HG02759 (cell line): Measurements from ENCODE around the gene SNX1.
A peak's percentile ranks its signal among the peaks of the same experiment; 100 is the strongest.
"Not testable (repeated sequence)": the region's sequence is repeated elsewhere in the genome, so short reads cannot be mapped to it uniquely, and the experiment has no call there.

Experiments used
- ATAC-seq: cut with Tn5 transposase; IDR thresholded peaks from one replicate; pipeline ENCODE4 v1.9.1; 2021; ENCODE audit warnings: mild to moderate bottlenecking, moderate library complexity; ENCODE audit not compliant: unreplicated experiment

SNX1 gene, protein sequence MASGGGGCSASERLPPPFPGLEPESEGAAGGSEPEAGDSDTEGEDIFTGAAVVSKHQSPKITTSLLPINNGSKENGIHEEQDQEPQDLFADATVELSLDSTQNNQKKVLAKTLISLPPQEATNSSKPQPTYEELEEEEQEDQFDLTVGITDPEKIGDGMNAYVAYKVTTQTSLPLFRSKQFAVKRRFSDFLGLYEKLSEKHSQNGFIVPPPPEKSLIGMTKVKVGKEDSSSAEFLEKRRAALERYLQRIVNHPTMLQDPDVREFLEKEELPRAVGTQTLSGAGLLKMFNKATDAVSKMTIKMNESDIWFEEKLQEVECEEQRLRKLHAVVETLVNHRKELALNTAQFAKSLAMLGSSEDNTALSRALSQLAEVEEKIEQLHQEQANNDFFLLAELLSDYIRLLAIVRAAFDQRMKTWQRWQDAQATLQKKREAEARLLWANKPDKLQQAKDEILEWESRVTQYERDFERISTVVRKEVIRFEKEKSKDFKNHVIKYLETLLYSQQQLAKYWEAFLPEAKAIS

DNA sequence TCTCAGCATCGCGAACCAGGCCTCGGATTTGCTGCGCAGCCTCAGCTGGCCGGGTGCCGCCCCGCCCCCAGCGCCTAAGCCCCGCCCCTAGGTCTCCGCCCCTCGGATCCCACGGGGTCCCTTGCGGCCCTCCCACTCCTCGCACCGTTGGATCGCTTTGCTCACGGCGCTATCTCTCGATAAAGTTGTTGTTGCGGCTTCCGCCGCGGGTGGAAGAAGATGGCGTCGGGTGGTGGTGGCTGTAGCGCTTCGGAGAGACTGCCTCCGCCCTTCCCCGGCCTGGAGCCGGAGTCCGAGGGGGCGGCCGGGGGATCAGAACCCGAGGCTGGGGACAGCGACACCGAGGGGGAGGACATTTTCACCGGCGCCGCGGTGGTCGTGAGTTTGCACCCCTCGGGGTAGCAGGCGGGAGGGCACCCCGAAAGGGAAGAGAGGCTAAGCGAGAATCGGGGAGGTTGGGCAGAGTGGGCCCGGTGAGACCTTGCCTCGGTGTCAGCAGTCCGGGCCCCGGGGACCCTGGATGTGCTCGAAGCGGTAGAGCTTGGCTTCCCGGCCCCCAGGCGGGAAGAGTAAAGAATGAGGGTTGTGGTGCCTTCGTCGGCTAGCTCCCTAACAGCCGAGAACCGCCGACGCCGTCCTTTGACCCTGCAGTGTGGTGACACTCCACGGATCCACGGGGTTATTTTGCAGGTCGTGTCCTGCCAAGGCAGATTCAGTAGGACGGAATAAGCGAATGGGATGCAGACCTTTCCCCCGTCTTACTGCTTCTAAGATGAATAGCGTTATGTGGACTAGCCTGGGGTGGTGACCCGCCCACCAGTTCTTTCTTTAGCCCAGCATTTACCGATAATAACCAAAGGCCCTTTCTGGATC, at the start of gene SNX1:
Gene SNX1 (plus strand): TSS at position 188 of the 873 bp plus-strand sequence. CDS start 32 bp downstream, at position 220.
- ATAC-seq: peak; percentile 51

DNA sequence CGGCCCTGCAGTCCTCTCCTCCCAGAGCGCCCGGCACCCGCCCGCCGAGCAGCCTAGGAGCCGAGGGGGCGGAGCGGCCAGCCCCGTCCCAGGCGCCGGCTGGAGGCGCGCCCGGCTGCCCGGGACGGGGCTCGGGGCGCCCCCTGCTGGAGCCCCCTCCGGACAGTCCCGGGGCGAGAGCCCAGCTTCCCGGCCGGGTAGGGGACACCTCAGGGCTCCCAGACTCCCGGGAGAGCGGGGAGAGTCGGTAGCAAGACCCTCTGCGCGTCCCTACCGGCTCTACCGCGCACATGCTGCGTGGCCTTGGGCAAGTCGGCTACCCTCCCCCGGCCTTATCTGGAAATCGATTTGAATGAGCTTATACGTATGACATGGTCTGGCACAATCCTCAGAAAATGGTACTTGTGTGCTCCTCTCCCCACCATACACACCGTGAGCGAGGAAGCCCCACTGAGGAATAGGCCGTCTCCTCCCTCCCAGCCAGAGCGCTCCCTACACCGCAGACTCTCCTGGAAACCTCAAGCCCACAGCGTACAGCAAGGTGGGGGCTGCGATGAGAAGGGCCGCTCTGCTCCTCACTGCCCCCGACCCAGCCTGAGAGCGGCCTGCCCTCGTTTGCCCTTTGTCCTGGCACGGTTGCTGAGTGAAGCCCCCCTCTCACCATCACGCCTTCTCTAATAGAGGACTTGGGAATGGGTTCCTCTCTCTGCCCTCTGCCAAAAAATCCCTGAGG, 49.2 kb upstream of the SNX1 start, which contains the start of gene DAPK2:
Gene DAPK2 (minus strand): TSS at position 65 of the 733 bp plus-strand sequence. CDS start 6,224 bp downstream, outside the sequence.
- ATAC-seq: peak; percentile 75

DNA sequence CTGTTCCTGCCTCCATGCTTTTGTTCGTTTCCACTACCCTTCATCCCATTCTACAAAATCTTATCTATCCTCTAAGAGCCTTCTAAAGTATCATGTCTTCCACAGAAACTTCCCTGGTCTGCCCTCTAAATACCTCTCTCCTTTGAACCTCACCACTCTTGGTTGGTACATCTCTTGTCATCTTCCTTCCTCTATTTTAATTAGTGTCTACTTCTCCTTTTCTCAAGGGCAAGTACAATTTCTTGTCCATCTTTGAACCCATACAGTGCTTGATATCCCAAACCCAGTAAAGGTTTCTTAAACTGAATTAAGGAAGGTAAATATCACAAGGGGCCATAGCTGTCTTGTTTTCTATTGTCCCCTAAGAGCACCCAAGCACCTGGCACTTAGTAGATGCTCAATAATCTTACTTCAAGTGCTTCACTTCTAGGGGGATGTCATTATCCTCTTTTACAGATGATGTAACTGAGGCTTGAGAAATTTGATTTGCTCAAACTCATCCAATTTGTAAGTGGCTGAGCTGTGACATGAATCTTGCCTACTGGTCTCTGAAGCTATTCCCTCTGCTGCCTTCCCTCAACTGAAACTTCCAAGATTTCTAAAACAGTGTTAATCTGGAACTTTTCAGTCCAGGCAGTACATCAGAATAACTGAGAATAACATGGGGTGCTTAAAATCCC, 46.9 kb upstream of the SNX1 start:
- no peak for ATAC-seq

DNA sequence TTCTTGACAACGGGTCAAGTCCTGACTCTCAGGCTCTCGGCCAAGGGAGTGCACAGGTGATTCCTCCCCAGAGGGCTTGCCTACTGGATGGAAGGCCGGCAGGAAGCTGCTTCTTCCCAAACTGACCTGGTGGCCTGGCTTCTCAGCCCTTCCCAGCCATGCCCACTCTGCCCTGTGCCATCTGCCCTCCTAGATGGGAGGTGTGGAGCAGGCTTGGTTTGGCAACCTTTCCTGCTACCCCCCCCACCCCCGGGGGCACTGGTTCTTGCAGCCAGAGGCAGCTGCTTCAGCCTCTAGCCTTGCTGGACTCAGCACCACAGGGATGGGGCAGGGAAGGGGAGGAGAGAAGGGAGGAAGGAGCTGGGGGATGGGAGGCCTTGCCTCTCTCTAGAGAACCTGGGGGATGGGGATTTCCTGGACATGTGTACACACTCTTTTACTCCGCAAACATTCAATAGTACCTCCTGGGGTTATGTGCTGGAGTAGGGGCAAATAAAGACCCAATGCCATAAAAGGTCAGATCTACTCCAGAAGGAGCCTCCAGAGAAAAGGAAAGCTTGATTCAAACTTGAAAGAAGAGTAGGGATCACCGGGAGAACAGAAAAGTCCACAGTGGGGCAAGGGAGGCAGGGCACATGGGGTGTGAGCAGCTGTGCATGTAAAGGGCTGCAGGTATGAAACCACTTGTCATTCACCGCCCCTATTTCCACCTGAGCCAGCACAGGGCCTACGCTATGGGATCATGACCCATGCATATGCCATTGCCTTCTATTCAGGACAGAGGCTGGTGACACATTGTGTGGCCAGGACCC, 45.3 kb upstream of the SNX1 start:
- no peak for ATAC-seq

DNA sequence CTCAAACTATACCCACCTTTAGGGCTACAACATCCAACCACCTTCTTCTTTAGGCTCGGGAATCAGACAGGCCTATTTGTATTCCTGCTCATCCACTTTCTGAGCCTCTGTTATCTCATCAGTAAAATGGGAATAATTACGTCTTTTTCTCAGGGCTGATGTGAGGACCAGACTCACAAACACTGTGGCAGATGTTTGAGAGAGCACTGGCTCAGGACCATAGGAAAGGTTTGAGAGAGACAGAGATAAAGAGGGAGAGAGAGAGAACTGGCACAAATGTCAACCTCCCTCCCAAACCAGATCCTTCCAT, 44.7 kb upstream of the SNX1 start:
- ATAC-seq: no peak

DNA sequence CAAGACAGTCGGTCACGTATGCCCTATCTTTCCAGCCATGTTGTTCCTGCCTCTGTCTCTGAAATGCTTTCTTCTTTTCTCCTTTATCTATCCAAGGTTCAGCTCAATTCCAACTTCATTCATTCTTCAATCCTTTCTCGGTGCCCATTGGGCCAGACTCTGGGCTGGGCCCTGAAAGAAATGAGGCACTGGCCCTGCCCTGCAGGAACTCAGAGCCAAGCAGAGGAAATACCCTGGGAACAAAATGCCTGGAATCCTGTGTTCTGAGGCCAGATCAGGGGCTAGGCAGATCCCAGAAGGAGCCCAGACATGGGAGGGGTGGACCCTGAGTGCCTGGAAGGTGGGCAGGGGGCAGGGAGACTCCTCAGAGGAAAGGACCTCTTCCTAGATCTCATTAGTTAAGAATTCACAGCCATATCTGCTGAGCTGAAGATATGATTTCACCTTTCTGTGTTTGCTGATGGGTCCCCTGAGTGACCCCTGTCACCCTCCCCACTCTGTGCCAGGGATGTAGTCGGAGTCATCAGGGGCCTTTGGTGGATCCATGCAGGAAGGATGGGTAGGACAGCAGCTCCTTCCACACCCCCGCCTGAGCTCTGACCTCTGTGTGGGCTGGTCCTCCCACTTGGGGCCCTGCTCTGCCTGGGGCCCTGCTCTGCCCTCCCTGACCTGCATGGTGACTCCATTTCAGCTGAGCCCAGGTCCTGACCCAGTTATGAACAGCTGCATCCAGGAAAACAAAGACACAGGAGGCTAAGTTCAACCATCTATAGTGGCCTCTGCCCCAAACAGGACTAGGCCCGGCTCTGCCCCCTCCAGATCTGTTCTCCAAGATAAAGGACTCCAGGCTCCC, 44.1 kb upstream of the SNX1 start:
- no peak for ATAC-seq

DNA sequence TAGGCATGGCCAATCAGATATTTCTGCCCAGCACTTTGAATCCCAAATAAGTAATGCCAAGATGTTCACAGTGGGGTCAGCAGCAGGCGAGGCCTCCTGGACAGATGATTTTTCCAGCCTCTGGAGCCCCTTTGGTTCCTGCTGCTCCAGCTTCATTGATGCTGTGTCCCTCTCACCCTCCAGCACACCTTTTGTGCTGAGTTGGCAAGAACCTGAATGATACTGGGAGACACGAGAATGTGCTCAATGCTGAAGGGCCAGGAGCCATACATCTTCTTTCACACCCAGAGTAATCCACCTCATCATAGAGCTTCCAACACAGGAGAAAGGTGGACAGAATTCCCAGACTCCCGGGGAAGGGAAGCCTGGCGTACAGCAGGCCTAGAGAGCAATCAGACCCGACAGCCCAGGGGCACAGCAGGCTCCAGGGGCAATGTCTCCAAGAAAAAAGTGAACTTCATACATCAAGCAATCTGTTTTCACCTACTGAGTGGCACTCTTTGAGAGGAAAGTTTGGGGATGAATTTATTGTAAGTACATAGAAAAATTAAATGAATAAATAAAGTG, 42.8 kb upstream of the SNX1 start:
- no peak for ATAC-seq

DNA sequence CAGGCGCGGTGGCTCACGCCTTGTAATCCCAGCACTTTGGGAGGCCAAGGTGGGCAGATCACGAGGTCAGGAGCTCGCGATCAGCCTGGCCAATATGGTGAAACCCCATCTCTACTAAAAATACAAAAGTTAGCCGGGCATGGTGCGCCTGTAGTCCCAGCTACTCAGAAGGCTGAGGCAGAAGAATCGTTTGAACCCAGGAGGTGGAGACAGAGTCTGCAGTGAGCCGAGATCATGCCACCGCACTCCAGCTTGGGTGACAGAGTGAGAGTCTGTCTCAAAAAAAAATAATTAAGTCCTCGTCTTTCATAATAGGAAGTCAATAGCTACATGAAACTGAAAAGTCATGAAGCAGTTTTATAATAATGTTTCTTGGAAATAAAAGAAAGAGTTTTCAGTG, 42.1 kb upstream of the SNX1 start:
- not testable (repeated sequence) for ATAC-seq

DNA sequence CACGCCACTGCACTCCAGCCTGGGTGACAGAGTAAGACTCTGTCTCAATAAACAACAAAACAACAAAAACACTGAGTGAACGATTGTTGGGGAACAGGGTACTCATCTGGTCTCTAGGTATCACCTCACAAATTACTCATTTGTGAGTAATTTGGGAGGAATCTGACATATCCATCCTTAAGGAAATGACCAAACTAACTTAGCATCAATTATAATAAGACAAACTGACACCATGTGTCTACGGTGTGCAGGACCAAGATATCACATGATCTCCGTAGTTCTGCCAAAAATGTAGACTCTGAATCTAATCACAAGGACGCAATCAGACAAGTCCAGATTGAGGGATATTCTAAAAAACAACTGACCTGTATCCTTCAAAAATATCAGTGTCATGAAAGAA, 37.5 kb upstream of the SNX1 start:
- no peak for ATAC-seq

DNA sequence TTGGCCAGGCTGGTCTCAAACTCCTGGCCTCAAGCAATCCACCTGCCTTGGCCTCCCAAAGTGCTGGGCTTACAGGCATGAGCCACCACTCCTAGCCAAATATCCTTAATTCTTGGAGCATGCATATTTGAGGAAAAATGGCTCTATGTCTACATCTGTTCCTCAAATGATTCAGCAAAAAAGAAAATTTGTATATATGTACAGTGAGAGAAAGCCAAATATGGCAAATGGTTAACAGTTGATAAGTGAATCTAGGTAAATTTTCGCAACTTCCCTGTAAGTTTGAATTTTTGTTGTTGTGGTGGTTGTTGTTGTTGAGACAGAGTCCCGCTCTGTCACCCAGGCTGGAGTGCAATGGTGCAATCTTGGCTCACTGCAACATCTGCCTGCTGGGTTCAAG, 36.7 kb upstream of the SNX1 start:
- not testable (repeated sequence) for ATAC-seq

DNA sequence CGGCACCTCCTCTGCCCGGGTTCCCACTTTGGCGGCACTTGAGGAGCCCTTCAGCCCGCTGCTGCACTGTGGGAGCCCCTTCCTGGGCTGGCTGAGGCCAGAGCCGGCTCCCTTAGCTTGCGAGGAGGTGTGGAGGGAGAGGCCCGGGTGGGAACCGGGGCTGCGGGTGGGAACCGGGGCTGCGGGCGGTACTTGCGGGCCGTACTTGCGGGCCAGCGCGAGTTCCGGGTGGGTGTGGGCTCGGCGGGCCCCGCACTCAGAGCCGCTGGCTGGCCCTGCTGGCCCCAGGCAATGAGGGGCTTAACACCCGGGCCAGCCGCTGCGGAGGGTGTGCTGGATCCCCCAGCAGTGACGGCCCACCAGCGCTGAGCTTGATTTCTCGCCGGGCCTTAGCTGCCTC, 35.1 kb upstream of the SNX1 start:
- no peak for ATAC-seq

DNA sequence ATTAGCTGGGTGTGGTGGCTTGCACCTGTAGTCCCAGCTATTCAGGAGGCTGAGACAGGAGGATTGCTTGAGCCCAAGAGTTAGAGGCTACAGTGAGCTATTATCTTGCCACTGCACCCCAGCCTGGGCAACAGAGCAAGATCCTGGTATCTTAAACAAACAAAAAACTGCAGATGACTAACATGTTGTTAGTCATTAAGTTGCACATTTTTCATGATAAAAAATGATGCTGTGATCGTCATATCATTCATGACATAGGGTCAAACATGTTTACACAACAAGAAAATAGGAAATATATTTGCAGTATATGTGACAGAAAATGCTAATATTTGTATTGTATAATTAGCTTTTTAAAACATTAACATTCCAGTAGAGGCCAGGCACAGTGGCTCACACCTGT, 29.3 kb upstream of the SNX1 start:
- ATAC-seq: no peak

DNA sequence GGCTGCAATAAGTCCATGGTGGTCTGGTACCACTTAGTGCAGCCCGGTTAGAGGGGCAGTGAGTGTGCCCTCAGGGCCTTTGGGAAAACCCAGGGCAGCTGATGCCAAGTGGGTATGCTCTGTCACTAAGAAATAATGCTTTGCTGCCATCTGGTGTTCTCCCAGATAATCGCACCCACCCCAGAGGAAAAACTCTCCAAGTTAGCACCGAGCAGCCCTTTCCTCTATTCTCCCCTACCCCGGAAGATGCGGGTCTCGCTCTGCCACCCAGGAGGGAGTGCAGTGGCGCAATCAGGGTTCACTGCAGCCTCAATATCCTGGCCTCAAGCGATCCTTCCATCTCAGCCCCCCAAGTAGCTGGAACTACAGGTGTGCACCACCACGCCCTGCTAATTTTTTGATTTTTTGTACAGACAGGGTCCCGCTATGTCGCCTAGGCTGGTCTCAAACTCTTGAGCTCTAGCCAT, 28.2 kb upstream of the SNX1 start:
- ATAC-seq: no peak

DNA sequence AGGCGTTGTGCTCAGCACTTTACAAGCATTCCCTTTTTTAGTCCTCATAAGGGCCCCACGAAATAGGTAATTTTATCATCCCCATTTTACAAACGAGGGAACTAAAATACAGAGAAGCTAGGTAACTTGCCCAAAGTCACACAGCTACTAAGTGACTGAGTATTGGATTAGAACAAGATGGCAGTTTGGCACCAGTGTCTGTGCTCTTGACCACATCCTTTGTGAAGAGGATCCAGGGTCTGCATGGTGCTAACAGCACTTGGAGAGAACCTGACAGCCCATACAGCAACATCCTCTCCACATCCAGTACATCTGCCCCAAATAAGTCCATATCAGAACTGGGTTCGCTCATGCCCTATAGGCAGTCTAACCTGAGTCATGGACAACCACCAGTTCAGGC, 27.6 kb upstream of the SNX1 start:
- ATAC-seq: no peak

DNA sequence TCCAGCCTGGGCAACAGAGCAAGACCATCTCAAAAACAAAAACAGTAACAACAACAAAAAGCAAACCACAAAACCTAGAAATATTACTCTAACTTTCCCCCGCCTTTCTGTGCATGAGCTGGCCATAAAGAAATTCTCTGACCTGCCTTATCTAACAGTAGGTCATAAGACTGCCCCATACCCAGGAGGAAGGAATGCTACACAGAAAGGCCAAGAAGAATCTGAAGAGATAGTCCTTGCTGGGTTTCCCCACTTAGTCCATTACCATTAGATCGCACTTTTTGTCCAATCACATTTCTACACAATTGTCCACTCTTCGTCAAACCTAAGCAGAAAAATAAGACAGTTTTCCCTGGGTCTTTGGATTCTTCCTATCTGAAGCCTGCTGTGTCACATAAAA, 25.7 kb upstream of the SNX1 start:
- ATAC-seq: no peak

DNA sequence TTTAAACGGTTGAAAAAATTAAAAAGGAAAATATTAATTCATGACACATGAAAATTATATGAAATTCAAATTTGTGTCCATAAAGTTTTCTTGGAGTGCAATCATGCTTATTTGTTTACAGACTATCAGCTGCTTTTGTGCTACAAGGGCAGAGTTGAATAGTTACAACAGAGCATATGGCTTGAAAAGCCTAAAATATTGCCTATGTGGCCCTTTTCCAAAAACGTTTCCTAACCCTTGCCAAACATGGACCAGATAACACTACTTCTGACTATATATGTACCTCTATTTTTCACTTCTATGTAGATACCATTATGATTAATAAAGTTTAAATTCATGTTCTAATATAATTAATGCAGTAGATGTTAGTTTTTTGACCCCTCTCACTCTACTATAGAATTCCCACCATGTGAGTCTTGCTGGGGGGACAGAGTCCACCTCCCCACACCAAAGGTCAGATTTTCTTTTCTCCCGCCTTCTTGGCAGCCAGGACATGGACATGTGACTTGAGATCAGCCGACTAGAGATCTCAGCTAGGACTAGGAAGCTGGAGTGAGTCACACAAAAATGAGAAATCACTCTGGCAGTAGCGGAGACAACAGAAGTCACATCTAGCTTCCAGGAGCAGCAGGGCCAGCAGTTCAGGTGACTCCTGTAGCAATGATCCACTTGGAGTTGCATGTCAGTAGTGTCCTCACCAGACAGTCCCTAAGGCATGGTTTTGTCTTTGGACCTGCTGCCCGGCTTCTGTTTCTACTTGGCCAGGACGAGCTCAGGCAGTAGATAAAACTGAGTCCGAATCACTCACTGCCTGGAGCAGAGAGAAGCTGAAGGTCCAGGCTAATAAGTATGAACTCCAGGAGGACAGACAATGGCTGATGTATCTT, 24.6 kb upstream of the SNX1 start:
- no peak for ATAC-seq
